PFSK-1 (cell line): ENCODE results near the gene RFFL.

Experiments
- POLR2AphosphoS5 ChIP-seq: IDR thresholded peaks from 2 replicates; pipeline ENCODE4 v1.6.1; 2012; ENCODE audit warnings: low read depth, mild to moderate bottlenecking, control low read depth, low read length, moderate library complexity
- REST ChIP-seq, 2 experiments: IDR thresholded peaks; 2 replicates each; pipeline versions ENCODE4 v1.6.1 to v1.8.0; 2011 to 2012; ENCODE audit warnings: low read depth in 2 of 2, low read length in 2 of 2, control low read depth in 1 of 2, inconsistent platforms in 1 of 2, mild to moderate bottlenecking in 1 of 2, moderate library complexity in 1 of 2; ENCODE audit not compliant: insufficient read depth in 1 of 2

DNA sequence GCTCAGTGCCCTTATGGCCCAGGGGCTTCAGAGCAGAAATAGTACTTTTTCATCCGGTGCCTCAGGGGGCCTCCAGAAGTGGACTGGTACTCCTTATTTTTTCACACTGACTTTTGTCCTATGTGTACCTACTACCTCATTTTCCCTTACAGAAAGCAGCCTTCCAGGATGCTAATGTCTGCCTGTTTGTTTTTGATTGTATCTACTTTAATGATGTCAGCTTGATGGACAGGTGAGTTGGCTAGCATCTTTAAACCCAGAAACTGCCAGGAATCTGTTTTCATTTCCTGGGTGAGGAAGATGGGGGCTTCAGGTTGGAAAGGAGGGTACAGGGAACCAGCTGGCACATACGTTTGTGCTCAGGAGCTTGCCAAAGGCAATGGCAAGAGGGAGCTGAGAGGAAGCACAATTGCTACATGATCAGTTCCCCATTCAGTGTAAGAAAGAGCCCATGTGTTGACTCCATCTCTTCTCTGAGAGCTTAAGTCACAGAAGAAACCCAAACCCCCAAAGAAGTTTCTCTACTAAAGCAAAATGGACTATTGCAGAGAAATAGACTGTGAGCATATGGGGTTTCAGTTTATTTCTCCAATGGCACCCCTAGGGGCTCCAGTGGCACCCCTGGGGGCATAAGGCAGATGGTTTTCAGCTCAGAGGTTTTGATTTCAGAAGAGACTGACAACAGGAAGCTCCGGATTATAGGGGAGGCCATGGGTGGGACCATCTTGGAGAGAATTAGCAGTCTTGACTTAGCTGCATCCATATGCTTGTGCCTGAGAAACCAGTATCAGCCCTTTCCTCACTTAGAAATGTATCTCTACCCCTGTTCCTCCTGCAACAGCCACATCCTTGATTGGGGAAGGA, 66.9 kb downstream of the RFFL start:
- TF ChIP-seq REST (IDR thresholded peaks at IDR 0.05; ENCODE audit: insufficient read depth in 1 of 2, low read depth in 2 of 2, low read length in 2 of 2) = no peak
- TF ChIP-seq POLR2AphosphoS5 = no peak
